Uterus (tissue), 2 donors: Measurements from ENCODE around the gene DNM3.

ENCODE experiments used
- CTCF ChIP-seq, 4 experiments: fragments of 200-600 bp in 2 of 4; fragments of 450-650 bp in 2 of 4; sonication (generic) in 2 of 4; IDR thresholded peaks; one replicate each; pipeline ENCODE4 v1.5.1; 2016 to 2019; ENCODE audit warnings: antibody characterized with exemption in 4 of 4, mild to moderate bottlenecking in 2 of 4, moderate library complexity in 1 of 4
- POLR2A ChIP-seq, 2 donors: fragments of 450-650 bp; IDR thresholded peaks; one replicate each; pipeline ENCODE4 v1.6.1; 2016; ENCODE audit warnings: antibody characterized with exemption in 2 of 2, mild to moderate bottlenecking in 1 of 2, moderate library complexity in 1 of 2

GRCh38 chr1:172395576-172395975 is 554.3 kb downstream of the DNM3 start:
- TF ChIP-seq POLR2A (IDR thresholded peaks at IDR 0.05) = no peak
- no peak for TF ChIP-seq CTCF (IDR thresholded peaks at IDR 0.05)
